GM23248 (cell line): ENCODE measurements around the gene ACOT11.

Source experiments
- EZH2 ChIP-seq: fragments of 200-600 bp; sonication (generic); IDR thresholded peaks from 2 replicates; pipeline ENCODE4 v1.6.1; 2018; ENCODE audit warnings: antibody characterized with exemption, mild to moderate bottlenecking; ENCODE audit not compliant: insufficient read depth, poor library complexity, severe bottlenecking
- EZH2phosphoT487 ChIP-seq: fragments of 200-600 bp; sonication (generic); IDR thresholded peaks from 2 replicates; pipeline ENCODE4 v1.6.1; 2018; ENCODE audit warnings: antibody characterized with exemption, moderate library complexity, mild to moderate bottlenecking, low read depth; ENCODE audit not compliant: insufficient read depth

DNA sequence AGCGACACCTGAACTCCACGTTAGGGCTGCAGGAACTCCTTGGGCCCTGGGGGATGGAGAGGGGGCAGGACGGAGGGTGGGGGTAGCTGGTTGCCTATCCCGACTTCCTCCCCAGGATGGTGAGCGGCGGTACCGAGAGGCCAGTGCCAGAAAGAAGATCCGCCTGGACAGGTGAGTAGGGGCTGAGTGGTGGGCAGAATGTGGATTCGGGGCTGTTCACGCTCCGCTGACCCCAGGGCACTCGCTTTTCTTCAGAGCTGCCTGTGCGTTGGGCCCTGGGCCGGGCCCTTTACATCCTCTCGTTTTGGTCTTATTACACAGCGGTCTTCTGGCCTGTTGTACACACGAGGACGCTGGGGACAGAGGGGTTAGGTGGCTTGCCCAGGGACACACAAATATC, 54.5 kb downstream of the ACOT11 start:
- TF ChIP-seq EZH2: no peak
- no peak for TF ChIP-seq EZH2phosphoT487
